SK-N-SH (cell line): ENCODE measurements around the gene PPP1R37. TPM values are rescaled to one million over a fixed set of nuclear protein-coding genes. Genes with fewer than 3 reads are reported as not detected.

ENCODE experiments used
- CTCF ChIA-PET: fragments of 300-600, 350-600 bp; formaldehyde crosslinking; extraction: SDS; loops from one replicate; lab custom pipeline; 2021; lab: Yijun Ruan, JAX
- POLR2A ChIA-PET: fragments of 350-600 bp; sonication (Branson Sonifier 250); formaldehyde crosslinking; extraction: SDS; loops from one replicate; lab custom pipeline; 2020; ENCODE audit warnings: antibody characterized with exemption, inconsistent platforms; lab: Yijun Ruan, JAX
- DNase-seq: peaks from one replicate; pipeline ENCODE4 v3.0.0; 2012
- H2AFZ ChIP-seq: fragments of 200-600 bp; sonication (generic); 2 replicates; pipeline ENCODE4 v1.8.1; 2016; ENCODE audit warnings: antibody characterized with exemption, mild to moderate bottlenecking, low read depth
- H3F3A ChIP-seq: fragments of 200-600 bp; sonication (generic); replicated peaks from 2 replicates; pipeline ENCODE3; 2016; ENCODE audit warnings: antibody characterized with exemption, mild to moderate bottlenecking; ENCODE audit not compliant: insufficient read depth
- H3K27ac ChIP-seq, 2 experiments: fragments of 200-500 bp in 1 of 2; fragments of 200-600 bp in 1 of 2; sonication (Bioruptor generic) in 1 of 2; sonication (generic), shearing (Covaris generic) in 1 of 2; 2 replicates each; pipeline versions ENCODE4 v1.5.1 to v1.6.1; 2014 to 2016; ENCODE audit warnings: low read depth in 2 of 2, inconsistent platforms in 1 of 2, low read length in 1 of 2, mild to moderate bottlenecking in 1 of 2, mixed read lengths in 1 of 2
- H3K27me3 ChIP-seq: fragments of 200-600 bp; sonication (generic), shearing (Covaris generic); 2 replicates; pipeline ENCODE4 v1.6.1; 2016; ENCODE audit warnings: mixed run types; ENCODE audit not compliant: insufficient read depth
- H3K36me3 ChIP-seq, 2 experiments: fragments of 200-500 bp in 1 of 2; fragments of 200-600 bp in 1 of 2; sonication (Bioruptor generic) in 1 of 2; sonication (generic) in 1 of 2; replicated peaks in 1 of 2; 2 replicates each; pipeline versions ENCODE3 to v1.5.1; 2014 to 2016; ENCODE audit warnings: low read length in 1 of 2, mild to moderate bottlenecking in 1 of 2; ENCODE audit not compliant: insufficient read depth in 2 of 2, control insufficient read depth in 1 of 2
- H3K4me1 ChIP-seq, 2 experiments: fragments of 200-500 bp in 1 of 2; fragments of 200-600 bp in 1 of 2; sonication (Bioruptor generic) in 1 of 2; sonication (generic), shearing (Covaris generic) in 1 of 2; 2 replicates each; pipeline versions ENCODE4 v1.5.1 to v1.6.1; 2014 to 2016; ENCODE audit warnings: low read depth in 1 of 2, low read length in 1 of 2, mixed run types in 1 of 2; ENCODE audit not compliant: insufficient read depth in 2 of 2, control insufficient read depth in 1 of 2
- H3K4me2 ChIP-seq: fragments of 200-600 bp; sonication (generic), shearing (Covaris generic); 2 replicates; pipeline ENCODE4 v1.6.1; 2017; ENCODE audit warnings: mixed run types
- H3K4me3 ChIP-seq, 2 experiments: fragments of 200-500 bp in 1 of 2; fragments of 200-600 bp in 1 of 2; sonication (Bioruptor generic) in 1 of 2; sonication (generic), shearing (Covaris generic) in 1 of 2; 2 replicates each; pipeline versions ENCODE4 v1.5.1 to v1.8.1; 2014 to 2016; ENCODE audit warnings: low read depth in 2 of 2, inconsistent platforms in 1 of 2, low read length in 1 of 2, mild to moderate bottlenecking in 1 of 2, mixed read lengths in 1 of 2, moderate library complexity in 1 of 2
- H3K79me2 ChIP-seq: fragments of 200-600 bp; sonication (generic); 2 replicates; pipeline ENCODE4 v1.8.1; 2017; ENCODE audit warnings: mild to moderate bottlenecking; ENCODE audit not compliant: insufficient read depth
- H3K9ac ChIP-seq: fragments of 200-600 bp; sonication (generic); 2 replicates; pipeline ENCODE4 v1.6.1; 2017; ENCODE audit warnings: mixed run types
- H3K9me2 ChIP-seq: fragments of 200-600 bp; sonication (generic); 2 replicates; pipeline ENCODE4 v1.6.1; 2017; ENCODE audit warnings: mixed run types
- H3K9me3 ChIP-seq: fragments of 200-600 bp; sonication (generic); 2 replicates; pipeline ENCODE4 v1.6.1; 2017; ENCODE audit warnings: mixed run types, mild to moderate bottlenecking, moderate library complexity
- H4K20me1 ChIP-seq: fragments of 200-600 bp; sonication (generic); 2 replicates; pipeline ENCODE4 v1.6.1; 2017; ENCODE audit warnings: mild to moderate bottlenecking, mixed run types; ENCODE audit not compliant: insufficient read depth
- ELF1 ChIP-seq: IDR thresholded peaks from 2 replicates; pipeline ENCODE4 v1.4.0; 2012
- GATA2 ChIP-seq: sonication (generic); formaldehyde crosslinking; IDR thresholded peaks from 2 replicates; pipeline ENCODE4 v1.5.0; 2020; ENCODE audit warnings: mild to moderate bottlenecking, missing genetic modification reagents
- JUND ChIP-seq: IDR thresholded peaks from 2 replicates; pipeline ENCODE4 v1.4.0; 2012
- NFIC ChIP-seq: IDR thresholded peaks from 2 replicates; pipeline ENCODE4 v1.4.0; 2012; ENCODE audit warnings: borderline replicate concordance
- RCOR1 ChIP-seq: fragments of 150-350 bp; IDR thresholded peaks from 2 replicates; pipeline ENCODE4 v1.6.1; 2017; ENCODE audit warnings: antibody characterized with exemption, low read length
- RFX5 ChIP-seq: IDR thresholded peaks from 2 replicates; pipeline ENCODE4 v1.6.1; 2012; ENCODE audit warnings: mild to moderate bottlenecking, improper control_type of control experiment, low read length
- RXRA ChIP-seq: IDR thresholded peaks from 2 replicates; pipeline ENCODE4 v1.4.0; 2012; ENCODE audit warnings: low read depth, mild to moderate bottlenecking, borderline replicate concordance
- TAF1 ChIP-seq: IDR thresholded peaks from 2 replicates; pipeline ENCODE4 v1.6.1; 2012; ENCODE audit warnings: low read depth, mild to moderate bottlenecking, low read length, moderate library complexity, borderline replicate concordance
- TEAD4 ChIP-seq: IDR thresholded peaks from 2 replicates; pipeline ENCODE4 v1.4.0; 2012; ENCODE audit warnings: mild to moderate bottlenecking, borderline replicate concordance; ENCODE audit not compliant: insufficient read depth
- USF2 ChIP-seq: fragments of 150-350 bp; IDR thresholded peaks from 2 replicates; pipeline ENCODE4 v1.6.1; 2017; ENCODE audit warnings: antibody characterized with exemption, low read length, low read depth, borderline replicate concordance
- YY1 ChIP-seq: IDR thresholded peaks from 2 replicates; pipeline ENCODE4 v1.4.0; 2012; ENCODE audit warnings: low read depth, mild to moderate bottlenecking
- ZBTB33 ChIP-seq: IDR thresholded peaks from 2 replicates; pipeline ENCODE4 v1.4.0; 2012; ENCODE audit warnings: low read depth, borderline replicate concordance
- WGBS: methylation state at CpG from one replicate; pipeline ENCODE4 v1.1.6; 2017; ENCODE audit warnings: low lambda C conversion rate; 5-methylcytosine and 5-hydroxymethylcytosine counted together
- polyA plus RNA-seq, 3 experiments: library from polyadenylated mRNA; depleted of rRNA; stranded (reverse); fragments of >200 nt; gene quantifications; 2 replicates each; pipeline ENCODE4 v1.2.3, GENCODE V29; 2012
- TF ChIP-seq, protein P1 (sequence below): fragments of 150-350 bp; IDR thresholded peaks from 2 replicates; pipeline ENCODE4 v1.6.1; 2016; ENCODE audit warnings: mild to moderate bottlenecking, low read depth, low read length

PPP1R37 gene
- polyA plus RNA-seq, 1 of the 3 experiments (the other 2 are of a cell fraction): 24.4 TPM

GRCh38 chr19:45045671-45046353 lies 47.2 kb upstream of the PPP1R37 start (continued):
- TF ChIP-seq ZBTB33 (no peak), TEAD4 (no peak), NFIC (no peak), ELF1 (no peak), RCOR1 (no peak), JUND (no peak)
- TF ChIP-seq, protein P1, sequence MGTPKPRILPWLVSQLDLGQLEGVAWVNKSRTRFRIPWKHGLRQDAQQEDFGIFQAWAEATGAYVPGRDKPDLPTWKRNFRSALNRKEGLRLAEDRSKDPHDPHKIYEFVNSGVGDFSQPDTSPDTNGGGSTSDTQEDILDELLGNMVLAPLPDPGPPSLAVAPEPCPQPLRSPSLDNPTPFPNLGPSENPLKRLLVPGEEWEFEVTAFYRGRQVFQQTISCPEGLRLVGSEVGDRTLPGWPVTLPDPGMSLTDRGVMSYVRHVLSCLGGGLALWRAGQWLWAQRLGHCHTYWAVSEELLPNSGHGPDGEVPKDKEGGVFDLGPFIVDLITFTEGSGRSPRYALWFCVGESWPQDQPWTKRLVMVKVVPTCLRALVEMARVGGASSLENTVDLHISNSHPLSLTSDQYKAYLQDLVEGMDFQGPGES: no peak

- Histone ChIP-seq H2AFZ (no peak overlapping the region), H3K9me2 (no peaks in the 10 kb centered on the region), H3K27ac (no peak overlapping the region), H3K9me3 (no peaks in the 10 kb centered on the region), H3K9ac (no peak overlapping the region), H3F3A (no peaks in the 10 kb centered on the region), H3K4me1 (no peaks in the 10 kb centered on the region; a peak in 1 of 4 replicates), H3K36me3 (peaks cover 31 to 41% of the 10 kb centered on the region in 2 experiments), H3K79me2 (peaks cover 99% of the 10 kb centered on the region), H3K27me3 (no peaks in the 10 kb centered on the region), H4K20me1 (peaks cover 96% of the 10 kb centered on the region), H3K4me3 (no peak overlapping the region), H3K4me2 (no peak overlapping the region)
- ChIA-PET CTCF (interaction anchor here (0.8 to 3.8 kb wide), 4 partner anchors 13 to 45 kb away, joined by 3 to 19 read pairs (median 4); no protein-coding TSS in a partner anchor), POLR2A (no interaction called here)
- 97% methylated on average over 7 of the region's 7 CpGs for WGBS
- DNase-seq: no peak
- no peak for TF ChIP-seq TAF1
- no peak for TF ChIP-seq TEAD4
- no peak for TF ChIP-seq RFX5
- no peak for TF ChIP-seq GATA2 (CRISPR knock-in tag)
- TF ChIP-seq YY1: no peak
- TF ChIP-seq USF2: no peak
- TF ChIP-seq NFIC: no peak
- TF ChIP-seq RXRA: no peak
- TF ChIP-seq, all 33 proteins: peak for 0
These were observed 46.6 kb upstream of the PPP1R37 start for GRCh38 chr19:45046355-45046754.
